SK-N-MC (cell line): ENCODE data around the gene SETD1A.

Experiments used
- DNase-seq: peaks from one replicate; pipeline ENCODE4 v3.0.0-alpha.2; 2011; ENCODE audit warnings: low read depth, low spot score
- H3K27ac ChIP-seq: fragments of 200-600 bp; sonication (generic); 2 replicates; pipeline ENCODE4 v1.5.1; 2016; ENCODE audit warnings: mixed run types
- H3K36me3 ChIP-seq: fragments of 200-600 bp; sonication (generic); 2 replicates; pipeline ENCODE4 v1.6.1; 2017; ENCODE audit warnings: antibody characterized with exemption, low read length, mixed read lengths; ENCODE audit not compliant: insufficient read depth
- H3K4me3 ChIP-seq: fragments of 200-600 bp; sonication (generic); 2 replicates; pipeline ENCODE4 v1.5.1; 2016
- H3K9ac ChIP-seq: fragments of 200-600 bp; sonication (generic); 2 replicates; pipeline ENCODE4 v1.8.0; 2017; ENCODE audit warnings: mixed run types, mixed read lengths; ENCODE audit not compliant: insufficient read length
- H3K9me3 ChIP-seq: fragments of 200-600 bp; sonication (generic); 2 replicates; pipeline ENCODE4 v1.6.1; 2017; ENCODE audit warnings: low read depth, mild to moderate bottlenecking, antibody characterized with exemption, low read length, moderate library complexity, mixed read lengths
- EZH2 ChIP-seq: fragments of 200-600 bp; sonication (generic); IDR thresholded peaks from one replicate; pipeline ENCODE4 v1.6.1; 2017; ENCODE audit warnings: antibody characterized with exemption
- FOXP2 ChIP-seq: optimal IDR thresholded peaks from 2 replicates; pipeline ENCODE3; 2011; ENCODE audit warnings: mild to moderate bottlenecking, moderate library complexity; ENCODE audit not compliant: insufficient read depth; ENCODE audit errors: extremely low read length, control extremely low read depth
- POLR2AphosphoS5 ChIP-seq: IDR thresholded peaks from 2 replicates; pipeline ENCODE4 v1.6.1; 2012; ENCODE audit warnings: mild to moderate bottlenecking, low read depth, low read length, borderline replicate concordance

SETD1A gene

GRCh38 chr16:30958175-30959079 is 873 bp downstream of the SETD1A start:
- H3K36me3 ChIP-seq: peaks cover 47% of the 10 kb centered on the region
- TF ChIP-seq FOXP2: no peak
- TF ChIP-seq EZH2: no peak
- TF ChIP-seq POLR2AphosphoS5: no peak

DNA sequence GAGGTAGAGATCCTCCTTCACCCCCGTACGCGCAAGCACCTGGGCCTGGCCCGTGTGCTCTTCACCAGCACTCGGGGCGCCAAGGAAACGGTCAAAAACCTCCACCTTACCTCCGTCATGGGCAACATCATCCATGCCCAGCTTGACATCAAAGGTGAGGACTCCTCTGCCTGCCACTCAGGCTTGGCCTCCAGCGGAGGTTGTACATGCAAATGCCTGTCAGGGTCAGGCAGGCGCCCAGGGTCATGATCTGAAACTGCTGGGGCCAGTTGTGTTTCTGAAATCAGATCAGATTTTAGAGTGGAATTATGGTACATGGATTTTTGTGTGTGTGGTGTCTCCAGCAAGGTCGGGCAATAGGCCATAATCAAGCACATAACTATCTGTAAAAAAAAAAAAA is 3.8 kb downstream of the SETD1A start:
- Histone ChIP-seq H3K4me3 (no peak overlapping the region), H3K36me3 (peaks cover 71% of the 10 kb centered on the region), H3K9me3 (no peaks in the 10 kb centered on the region), H3K27ac (no peak overlapping the region), H3K9ac (no peak overlapping the region)
- no peak for TF ChIP-seq EZH2
- no peak for TF ChIP-seq POLR2AphosphoS5
- no peak for TF ChIP-seq FOXP2
- DNase-seq: no peak

More at GRCh38 chr16:30958175-30959079, 873 bp downstream of the SETD1A start:
- Histone ChIP-seq H3K27ac (no peak overlapping the region), H3K9me3 (no peaks in the 10 kb centered on the region), H3K9ac (peak overlapping the region; percentile 100), H3K4me3 (peak overlapping the region; percentile 97)
- no peak for DNase-seq

DNA sequence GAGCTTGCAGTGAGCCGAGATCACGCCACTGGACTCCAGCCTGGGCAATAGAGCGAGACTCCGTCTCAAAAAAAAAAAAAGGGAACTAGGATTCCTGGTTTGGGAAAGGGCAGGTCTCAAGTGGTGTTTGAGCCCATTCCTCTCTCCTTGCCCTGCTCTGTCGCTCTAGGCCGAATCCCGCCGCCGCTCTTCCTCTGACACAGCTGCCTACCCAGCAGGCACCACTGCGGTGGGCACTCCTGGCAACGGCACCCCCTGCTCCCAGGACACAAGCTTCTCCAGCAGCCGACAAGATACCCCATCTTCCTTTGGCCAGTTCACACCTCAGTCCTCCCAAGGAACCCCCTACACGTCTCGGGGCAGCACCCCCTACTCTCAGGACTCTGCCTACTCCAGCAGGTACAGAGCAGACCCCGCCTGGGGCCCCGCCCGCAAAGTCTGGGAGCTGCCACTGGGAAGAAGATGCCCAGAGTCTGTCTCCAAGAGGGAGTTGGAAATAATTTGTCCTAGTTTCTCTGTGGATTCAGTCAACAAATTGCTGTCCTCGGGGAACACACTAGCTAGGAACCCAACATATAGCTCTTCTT is 6.5 kb downstream of the SETD1A start:
- TF ChIP-seq FOXP2: no peak
- TF ChIP-seq POLR2AphosphoS5: no peak
- no peak for TF ChIP-seq EZH2

DNA sequence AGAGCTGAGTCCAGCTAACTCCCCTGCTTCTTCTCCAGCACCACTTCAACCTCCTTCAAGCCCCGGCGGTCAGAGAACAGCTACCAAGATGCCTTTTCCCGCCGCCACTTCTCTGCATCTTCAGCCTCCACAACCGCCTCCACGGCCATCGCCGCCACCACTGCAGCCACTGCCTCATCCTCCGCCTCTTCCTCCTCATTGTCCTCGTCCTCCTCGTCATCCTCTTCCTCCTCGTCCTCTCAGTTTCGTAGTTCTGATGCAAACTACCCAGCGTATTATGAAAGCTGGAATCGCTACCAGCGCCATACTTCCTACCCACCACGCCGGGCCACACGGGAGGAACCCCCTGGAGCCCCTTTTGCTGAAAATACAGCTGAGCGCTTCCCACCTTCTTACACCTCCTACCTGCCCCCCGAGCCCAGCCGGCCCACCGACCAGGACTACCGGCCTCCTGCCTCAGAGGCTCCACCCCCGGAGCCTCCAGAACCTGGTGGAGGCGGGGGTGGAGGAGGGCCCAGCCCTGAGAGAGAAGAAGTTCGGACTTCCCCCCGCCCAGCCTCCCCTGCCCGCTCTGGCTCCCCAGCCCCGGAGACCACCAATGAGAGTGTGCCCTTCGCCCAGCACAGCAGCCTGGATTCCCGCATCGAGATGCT is 7.1 kb downstream of the SETD1A start:
- no peak overlapping the region for H3K27ac ChIP-seq
- peaks cover 79% of the 10 kb centered on the region for H3K36me3 ChIP-seq
- TF ChIP-seq EZH2 (no peak), FOXP2 (no peak), POLR2AphosphoS5 (no peak)
- no peak overlapping the region for H3K9ac ChIP-seq
- no peak overlapping the region for H3K4me3 ChIP-seq
- DNase-seq: no peak
- H3K9me3 ChIP-seq: no peaks in the 10 kb centered on the region

More for the DNA sequence above, 6.5 kb downstream of the SETD1A start:
- H3K27ac ChIP-seq: no peak overlapping the region
- H3K9me3 ChIP-seq: no peaks in the 10 kb centered on the region
- no peak for DNase-seq
- no peak overlapping the region for H3K9ac ChIP-seq
- no peak overlapping the region for H3K4me3 ChIP-seq
- H3K36me3 ChIP-seq: peaks cover 79% of the 10 kb centered on the region

GRCh38 chr16:30965436-30965835 is 7.9 kb downstream of the SETD1A start:
- TF ChIP-seq POLR2AphosphoS5 (no peak), FOXP2 (no peak), EZH2 (no peak)
- peaks cover 74% of the 10 kb centered on the region for H3K36me3 ChIP-seq

GRCh38 chr16:30966033-30966619 is 8.6 kb downstream of the SETD1A start:
- H3K4me3 ChIP-seq: no peak overlapping the region
- no peak overlapping the region for H3K9ac ChIP-seq
- no peak for DNase-seq
- H3K36me3 ChIP-seq: peaks cover 74% of the 10 kb centered on the region
- TF ChIP-seq EZH2: no peak
- no peak for TF ChIP-seq FOXP2
- TF ChIP-seq POLR2AphosphoS5: no peak; the same call in 1 of the 2 replicates
- H3K9me3 ChIP-seq: no peaks in the 10 kb centered on the region
- H3K27ac ChIP-seq: no peak overlapping the region

More at GRCh38 chr16:30965436-30965835, 7.9 kb downstream of the SETD1A start:
- Histone ChIP-seq H3K9ac (no peak overlapping the region), H3K27ac (no peak overlapping the region), H3K4me3 (no peak overlapping the region), H3K9me3 (no peaks in the 10 kb centered on the region)
- no peak for DNase-seq

DNA sequence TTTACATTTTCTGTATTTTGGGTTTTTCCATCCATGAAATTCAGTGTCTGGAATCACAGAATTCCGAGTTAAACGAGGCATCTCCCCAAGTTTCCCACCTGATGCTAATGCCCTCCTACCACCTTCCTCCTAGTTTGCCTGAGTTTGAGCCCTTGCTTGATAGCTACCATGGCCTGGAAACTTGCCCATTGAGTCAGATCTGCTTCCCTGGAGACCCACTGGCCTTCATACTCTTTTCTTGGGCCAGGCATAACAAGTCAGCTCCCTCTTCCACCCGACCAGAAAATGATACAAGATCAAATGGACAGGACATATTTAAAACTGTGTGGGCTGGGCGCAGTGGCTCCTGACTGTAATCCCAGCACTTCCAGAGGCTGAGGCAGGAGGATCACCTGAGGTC is 10.2 kb downstream of the SETD1A start:
- no peak overlapping the region for H3K4me3 ChIP-seq
- no peaks in the 10 kb centered on the region for H3K9me3 ChIP-seq
- TF ChIP-seq POLR2AphosphoS5 (no peak), FOXP2 (no peak)
- DNase-seq: no peak
- peaks cover 71% of the 10 kb centered on the region for H3K36me3 ChIP-seq
- no peak overlapping the region for H3K27ac ChIP-seq
- no peak overlapping the region for H3K9ac ChIP-seq

- no peak overlapping the region for H3K9ac ChIP-seq
- H3K9me3 ChIP-seq: no peaks in the 10 kb centered on the region
- no peak for DNase-seq
- no peak overlapping the region for H3K27ac ChIP-seq
- no peak for TF ChIP-seq POLR2AphosphoS5
- no peak overlapping the region for H3K4me3 ChIP-seq
- peaks cover 73% of the 10 kb centered on the region for H3K36me3 ChIP-seq
Observed at GRCh38 chr16:30969246-30969842, 11.8 kb downstream of the SETD1A start.
